Panc1 (cell line): ENCODE data around the gene ASTN2. TPM values are rescaled to one million over a fixed set of nuclear protein-coding genes. Genes with fewer than 3 reads are reported as not detected.

Source experiments
- ATAC-seq: fragments of 200-7000 bp; cut with Tn5 transposase; 2 replicates; pipeline ENCODE4 v1.9.1; 2020; ENCODE audit warnings: mild to moderate bottlenecking, moderate library complexity
- BruUV-seq: library from RNA; stranded (reverse); fragments of 400-500 nt; replicated peaks from 2 replicates; lab custom pipeline; 2021; lab: Mats Ljungman, UMichigan
- CTCF ChIA-PET: fragments of 300-600 bp; sonication (Branson Sonifier 250); formaldehyde crosslinking; loops from one replicate; lab custom pipeline; 2022; ENCODE audit warnings: antibody characterized with exemption; lab: Charles Lee
- POLR2A ChIA-PET: fragments of 300-600 bp; sonication (Branson Sonifier 250); formaldehyde crosslinking; loops from one replicate; lab custom pipeline; 2022; ENCODE audit warnings: antibody characterized with exemption; lab: Charles Lee
- DNase-seq: peaks from one replicate; pipeline ENCODE4 v3.0.0-alpha.2; 2010; ENCODE audit warnings: low read depth, low spot score
- H3K27ac ChIP-seq: 2 replicates; pipeline ENCODE4 v1.5.1; 2011; ENCODE audit warnings: mild to moderate bottlenecking, low read length, inconsistent platforms
- H3K27me3 ChIP-seq: fragments of 200-500 bp; sonication (Bioruptor generic); 2 replicates; pipeline ENCODE4 v1.6.0; 2014; ENCODE audit warnings: low read length, inconsistent platforms; ENCODE audit not compliant: control insufficient read depth, insufficient read depth
- H3K36me3 ChIP-seq: fragments of 200-500 bp; sonication (Bioruptor generic); 2 replicates; pipeline ENCODE4 v1.5.1; 2014; ENCODE audit warnings: inconsistent platforms, mild to moderate bottlenecking, low read length, moderate library complexity; ENCODE audit not compliant: control insufficient read depth, insufficient read depth
- H3K4me1 ChIP-seq: 2 replicates; pipeline ENCODE4 v1.5.1; 2011; ENCODE audit warnings: inconsistent platforms, mild to moderate bottlenecking, low read length, moderate library complexity; ENCODE audit not compliant: control insufficient read depth, insufficient read depth
- H3K4me3 ChIP-seq, 2 experiments: 2 replicates each; pipeline ENCODE4 v1.5.1; 2011 to 2012; ENCODE audit warnings: low read depth in 2 of 2, low read length in 2 of 2, mild to moderate bottlenecking in 2 of 2, inconsistent platforms in 1 of 2, moderate library complexity in 1 of 2
- H3K9me3 ChIP-seq: fragments of 200-500 bp; sonication (Bioruptor generic); 2 replicates; pipeline ENCODE4 v1.5.1; 2014; ENCODE audit warnings: low read depth, mild to moderate bottlenecking, inconsistent platforms, low read length, moderate library complexity; ENCODE audit not compliant: control insufficient read depth, insufficient read depth
- POLR2AphosphoS5 ChIP-seq: IDR thresholded peaks from 2 replicates; pipeline ENCODE4 v1.6.1; 2012; ENCODE audit warnings: mild to moderate bottlenecking, low read depth, low read length, moderate library complexity
- SIN3A ChIP-seq: IDR thresholded peaks from 2 replicates; pipeline ENCODE4 v1.6.1; 2012; ENCODE audit warnings: low read depth, mild to moderate bottlenecking, low read length, moderate library complexity, borderline replicate concordance; ENCODE audit not compliant: insufficient read depth
- TCF7L2 ChIP-seq: IDR thresholded peaks from 2 replicates; pipeline ENCODE4 v1.6.1; 2011; ENCODE audit warnings: mild to moderate bottlenecking, low read depth, low read length, inconsistent platforms
- in situ Hi-C: cut with HindIII; loops from 2 replicates; pipeline ENCODE4 v1.10.0; 2016; ENCODE audit warnings: low sequenced_read_pairs, low pct_unique_long_range_greater_than_20kb
- intact Hi-C: fragments of 100-400 bp; cut with micrococcal nuclease; formaldehyde crosslinking; loops from one replicate; pipeline ENCODE4 v1.10.0; 2022; ENCODE audit not compliant: unreplicated experiment
- total RNA-seq: library from RNA; stranded (reverse); gene quantifications from one replicate; pipeline ENCODE4 v1.2.1, GENCODE V29; 2021; ENCODE audit not compliant: unreplicated experiment
- TF ChIP-seq, protein P1 (sequence below): fragments of 450-650 bp; IDR thresholded peaks from 2 replicates; pipeline ENCODE4 v1.5.1; 2017; ENCODE audit warnings: mild to moderate bottlenecking
- TF ChIP-seq, protein P2 (sequence below), 2 experiments: IDR thresholded peaks; 2 replicates each; pipeline ENCODE4 v1.6.1; 2011 to 2012; ENCODE audit warnings: low read depth in 2 of 2, control low read depth in 1 of 2, low read length in 1 of 2, mild to moderate bottlenecking in 1 of 2, moderate library complexity in 1 of 2; ENCODE audit not compliant: insufficient read depth in 1 of 2

Gene ASTN2
- total RNA-seq, 1 experiment from 2014 or later: 3.9 TPM

DNA sequence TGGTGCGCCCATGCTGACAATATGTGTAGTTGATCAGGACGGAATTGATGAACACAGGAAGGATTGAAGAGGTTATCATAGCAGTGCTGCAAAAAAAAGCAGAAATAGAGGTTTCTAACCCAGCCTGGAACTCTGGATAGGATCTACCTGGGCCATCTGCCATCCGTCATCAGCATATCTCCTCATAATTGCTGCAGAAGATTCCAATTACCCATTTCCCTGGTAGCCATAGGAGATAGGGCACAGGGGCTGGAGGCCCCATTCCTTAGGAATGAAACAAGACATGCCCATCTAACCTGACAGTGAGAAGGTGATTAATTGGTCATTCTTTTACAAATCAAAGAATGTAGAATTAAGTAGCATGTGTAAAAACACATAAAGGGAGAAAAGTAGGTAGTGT, 788.1 kb downstream of the ASTN2 start:
- in situ Hi-C loops (no loop called here), intact Hi-C loops (no loop called here)
- ATAC-seq: no peak
- no peaks in the 10 kb centered on the region for H3K4me1 ChIP-seq
- H3K4me3 ChIP-seq: no peak overlapping the region
- TF ChIP-seq TCF7L2: no peak
- TF ChIP-seq POLR2AphosphoS5: no peak
- TF ChIP-seq, protein P1, sequence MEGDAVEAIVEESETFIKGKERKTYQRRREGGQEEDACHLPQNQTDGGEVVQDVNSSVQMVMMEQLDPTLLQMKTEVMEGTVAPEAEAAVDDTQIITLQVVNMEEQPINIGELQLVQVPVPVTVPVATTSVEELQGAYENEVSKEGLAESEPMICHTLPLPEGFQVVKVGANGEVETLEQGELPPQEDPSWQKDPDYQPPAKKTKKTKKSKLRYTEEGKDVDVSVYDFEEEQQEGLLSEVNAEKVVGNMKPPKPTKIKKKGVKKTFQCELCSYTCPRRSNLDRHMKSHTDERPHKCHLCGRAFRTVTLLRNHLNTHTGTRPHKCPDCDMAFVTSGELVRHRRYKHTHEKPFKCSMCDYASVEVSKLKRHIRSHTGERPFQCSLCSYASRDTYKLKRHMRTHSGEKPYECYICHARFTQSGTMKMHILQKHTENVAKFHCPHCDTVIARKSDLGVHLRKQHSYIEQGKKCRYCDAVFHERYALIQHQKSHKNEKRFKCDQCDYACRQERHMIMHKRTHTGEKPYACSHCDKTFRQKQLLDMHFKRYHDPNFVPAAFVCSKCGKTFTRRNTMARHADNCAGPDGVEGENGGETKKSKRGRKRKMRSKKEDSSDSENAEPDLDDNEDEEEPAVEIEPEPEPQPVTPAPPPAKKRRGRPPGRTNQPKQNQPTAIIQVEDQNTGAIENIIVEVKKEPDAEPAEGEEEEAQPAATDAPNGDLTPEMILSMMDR: no peak
- TF ChIP-seq, protein P2, sequence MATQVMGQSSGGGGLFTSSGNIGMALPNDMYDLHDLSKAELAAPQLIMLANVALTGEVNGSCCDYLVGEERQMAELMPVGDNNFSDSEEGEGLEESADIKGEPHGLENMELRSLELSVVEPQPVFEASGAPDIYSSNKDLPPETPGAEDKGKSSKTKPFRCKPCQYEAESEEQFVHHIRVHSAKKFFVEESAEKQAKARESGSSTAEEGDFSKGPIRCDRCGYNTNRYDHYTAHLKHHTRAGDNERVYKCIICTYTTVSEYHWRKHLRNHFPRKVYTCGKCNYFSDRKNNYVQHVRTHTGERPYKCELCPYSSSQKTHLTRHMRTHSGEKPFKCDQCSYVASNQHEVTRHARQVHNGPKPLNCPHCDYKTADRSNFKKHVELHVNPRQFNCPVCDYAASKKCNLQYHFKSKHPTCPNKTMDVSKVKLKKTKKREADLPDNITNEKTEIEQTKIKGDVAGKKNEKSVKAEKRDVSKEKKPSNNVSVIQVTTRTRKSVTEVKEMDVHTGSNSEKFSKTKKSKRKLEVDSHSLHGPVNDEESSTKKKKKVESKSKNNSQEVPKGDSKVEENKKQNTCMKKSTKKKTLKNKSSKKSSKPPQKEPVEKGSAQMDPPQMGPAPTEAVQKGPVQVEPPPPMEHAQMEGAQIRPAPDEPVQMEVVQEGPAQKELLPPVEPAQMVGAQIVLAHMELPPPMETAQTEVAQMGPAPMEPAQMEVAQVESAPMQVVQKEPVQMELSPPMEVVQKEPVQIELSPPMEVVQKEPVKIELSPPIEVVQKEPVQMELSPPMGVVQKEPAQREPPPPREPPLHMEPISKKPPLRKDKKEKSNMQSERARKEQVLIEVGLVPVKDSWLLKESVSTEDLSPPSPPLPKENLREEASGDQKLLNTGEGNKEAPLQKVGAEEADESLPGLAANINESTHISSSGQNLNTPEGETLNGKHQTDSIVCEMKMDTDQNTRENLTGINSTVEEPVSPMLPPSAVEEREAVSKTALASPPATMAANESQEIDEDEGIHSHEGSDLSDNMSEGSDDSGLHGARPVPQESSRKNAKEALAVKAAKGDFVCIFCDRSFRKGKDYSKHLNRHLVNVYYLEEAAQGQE (IDR thresholded peaks at IDR 0.05; ENCODE audit: insufficient read depth in 1 of 2, low read depth in 2 of 2, low read length in 1 of 2): no peak
- TF ChIP-seq SIN3A: no peak
- no peaks in the 10 kb centered on the region for H3K9me3 ChIP-seq
- DNase-seq: no peak
- no peaks in the 10 kb centered on the region for H3K36me3 ChIP-seq
- no TSS peak for BruUV-seq
- ChIA-PET POLR2A (no interaction called here), CTCF (interaction anchor here (0.6 kb wide), 1 partner anchor 616 kb away, joined by 5 read pairs; no protein-coding TSS in a partner anchor)
- H3K27me3 ChIP-seq: no peaks in the 10 kb centered on the region
- no peak overlapping the region for H3K27ac ChIP-seq

DNA sequence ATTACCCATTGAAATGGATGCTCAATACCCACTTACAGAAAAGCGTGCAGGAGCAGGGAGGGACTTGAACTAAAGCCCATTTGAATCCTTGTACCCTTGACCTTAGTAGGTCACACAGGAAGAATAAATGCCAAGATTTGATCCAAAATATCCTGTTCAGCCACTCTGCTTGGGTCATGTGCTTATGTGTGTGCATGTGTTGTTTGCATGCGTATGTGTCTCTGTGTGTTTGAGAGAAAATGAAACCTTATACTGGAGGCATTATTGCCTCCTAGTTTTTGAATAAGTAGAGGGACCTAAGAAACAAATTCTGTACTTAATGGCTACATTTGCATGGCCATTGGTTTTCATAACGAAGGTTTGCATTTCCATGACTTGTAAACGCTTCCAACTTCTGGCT, 791.1 kb downstream of the ASTN2 start:
- no peaks in the 10 kb centered on the region for H3K36me3 ChIP-seq
- BruUV-seq: no TSS peak
- no peak for DNase-seq
- TF ChIP-seq, protein P2 (IDR thresholded peaks at IDR 0.05; ENCODE audit: insufficient read depth in 1 of 2, low read depth in 2 of 2, low read length in 1 of 2): no peak
- no peak for TF ChIP-seq TCF7L2
- TF ChIP-seq POLR2AphosphoS5: no peak
- TF ChIP-seq, protein P1: no peak
- no peak for TF ChIP-seq SIN3A
- no peaks in the 10 kb centered on the region for H3K27me3 ChIP-seq
- ChIA-PET POLR2A (no interaction called here), CTCF (no interaction called here)
- no peaks in the 10 kb centered on the region for H3K4me1 ChIP-seq
- ATAC-seq: no peak
- intact Hi-C loops: no loop called here
- in situ Hi-C loops: no loop called here
- H3K4me3 ChIP-seq: no peak overlapping the region
- H3K27ac ChIP-seq: no peak overlapping the region
- H3K9me3 ChIP-seq: no peaks in the 10 kb centered on the region
